HEK293T (cell line): ENCODE results near the gene LTBP1.
"Not testable (repeated sequence)": the region's sequence is repeated elsewhere in the genome, so short reads cannot be mapped to it uniquely, and the experiment has no call there.

Source experiments
- CTCF ChIA-PET: fragments of 350-600 bp; formaldehyde crosslinking; extraction: SDS; loops from one replicate; lab custom pipeline; 2021; ENCODE audit warnings: antibody characterized with exemption, inconsistent platforms; lab: Yijun Ruan, JAX
- POLR2A ChIA-PET: fragments of 350-600 bp; formaldehyde crosslinking; extraction: SDS; loops from one replicate; lab custom pipeline; 2020; ENCODE audit warnings: antibody characterized with exemption, inconsistent platforms; lab: Yijun Ruan, JAX
- DNase-seq: peaks from one replicate; pipeline ENCODE4 v3.0.0; 2012; ENCODE audit warnings: mixed read lengths; ENCODE audit errors: extremely low spot score
- ARNT ChIP-seq: fragments of 450-650 bp; IDR thresholded peaks from 2 replicates; pipeline ENCODE4 v1.6.1; 2017; ENCODE audit warnings: mild to moderate bottlenecking
- BHLHE40 ChIP-seq: fragments of 450-650 bp; IDR thresholded peaks from 2 replicates; pipeline ENCODE4 v1.6.1; 2016; ENCODE audit warnings: mild to moderate bottlenecking, moderate library complexity, borderline replicate concordance
- CTBP1 ChIP-seq: fragments of 450-650 bp; IDR thresholded peaks from 2 replicates; pipeline ENCODE4 v1.6.1; 2016; ENCODE audit warnings: borderline replicate concordance
- ELF4 ChIP-seq: fragments of 450-650 bp; IDR thresholded peaks from 2 replicates; pipeline ENCODE4 v1.6.1; 2017; ENCODE audit warnings: antibody characterized with exemption
- FOXA1 ChIP-seq: fragments of 450-650 bp; IDR thresholded peaks from 2 replicates; pipeline ENCODE4 v1.6.1; 2016; ENCODE audit warnings: mild to moderate bottlenecking
- FOXK2 ChIP-seq: fragments of 450-650 bp; IDR thresholded peaks from 2 replicates; pipeline ENCODE4 v1.6.1; 2016; ENCODE audit warnings: mild to moderate bottlenecking
- FOXM1 ChIP-seq: fragments of 450-650 bp; IDR thresholded peaks from 2 replicates; pipeline ENCODE4 v1.6.1; 2017; ENCODE audit warnings: mild to moderate bottlenecking, borderline replicate concordance
- HDGF ChIP-seq: fragments of 450-650 bp; IDR thresholded peaks from 2 replicates; pipeline ENCODE4 v1.6.1; 2017; ENCODE audit warnings: antibody characterized with exemption, borderline replicate concordance
- L3MBTL2 ChIP-seq: fragments of 450-650 bp; conservative IDR thresholded peaks from 2 replicates; pipeline ENCODE4 v1.6.1; 2016; ENCODE audit warnings: mild to moderate bottlenecking
- LEF1 ChIP-seq: fragments of 450-650 bp; IDR thresholded peaks from 2 replicates; pipeline ENCODE4 v1.6.1; 2017; ENCODE audit warnings: mild to moderate bottlenecking, borderline replicate concordance
- NFRKB ChIP-seq: fragments of 450-650 bp; IDR thresholded peaks from 2 replicates; pipeline ENCODE4 v1.6.1; 2016; ENCODE audit warnings: mild to moderate bottlenecking, moderate library complexity
- SP1 ChIP-seq: fragments of 450-650 bp; IDR thresholded peaks from 2 replicates; pipeline ENCODE4 v1.6.1; 2017
- SUZ12 ChIP-seq: fragments of 450-650 bp; IDR thresholded peaks from 2 replicates; pipeline ENCODE4 v1.6.1; 2016; ENCODE audit warnings: mild to moderate bottlenecking
- TARDBP ChIP-seq: fragments of 450-650 bp; IDR thresholded peaks from 2 replicates; pipeline ENCODE4 v1.6.1; 2016
- ZNF384 ChIP-seq: fragments of 450-650 bp; IDR thresholded peaks from 2 replicates; pipeline ENCODE4 v1.6.1; 2016
- TF ChIP-seq, protein P1 (sequence below): fragments of 450-650 bp; IDR thresholded peaks from 2 replicates; pipeline ENCODE4 v1.6.1; 2016

The LTBP1 gene

DNA sequence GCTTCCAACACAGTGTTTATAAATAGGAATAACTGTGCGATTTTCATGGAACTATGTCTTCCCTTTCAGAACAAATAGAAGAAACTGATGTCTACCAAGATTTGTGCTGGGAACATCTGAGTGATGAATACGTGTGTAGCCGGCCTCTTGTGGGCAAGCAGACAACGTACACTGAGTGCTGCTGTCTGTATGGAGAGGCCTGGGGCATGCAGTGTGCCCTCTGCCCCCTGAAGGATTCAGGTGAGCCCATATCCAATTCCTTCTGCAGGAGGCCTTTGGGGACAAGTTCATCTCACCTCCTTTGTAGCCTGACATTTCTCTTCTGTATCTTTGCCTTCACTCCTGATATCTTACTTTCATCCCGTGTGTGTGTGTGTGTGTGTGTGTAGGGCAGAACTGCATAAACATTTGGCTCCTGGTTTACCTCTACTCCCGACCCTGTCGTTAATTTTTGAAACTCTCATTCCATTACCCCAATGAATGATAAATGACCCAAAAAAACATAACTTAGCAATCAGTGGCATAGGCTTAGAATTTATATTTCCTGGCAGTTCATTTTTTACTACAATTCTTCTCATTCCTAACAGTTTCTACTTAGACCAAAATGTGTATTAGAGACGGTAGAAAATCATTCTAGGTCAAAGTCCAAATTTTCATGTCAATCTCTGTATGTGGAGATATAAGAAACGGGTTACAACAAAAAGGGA, 418.7 kb downstream of the LTBP1 start:
- CTCF ChIA-PET = no interaction called here
- TF ChIP-seq CTBP1 = no peak
- TF ChIP-seq L3MBTL2 = no peak
- no peak for TF ChIP-seq FOXM1
- no peak for TF ChIP-seq ZNF384
- TF ChIP-seq BHLHE40 = no peak
- TF ChIP-seq FOXA1 = no peak
- no peak for TF ChIP-seq FOXK2
- TF ChIP-seq, protein P1, sequence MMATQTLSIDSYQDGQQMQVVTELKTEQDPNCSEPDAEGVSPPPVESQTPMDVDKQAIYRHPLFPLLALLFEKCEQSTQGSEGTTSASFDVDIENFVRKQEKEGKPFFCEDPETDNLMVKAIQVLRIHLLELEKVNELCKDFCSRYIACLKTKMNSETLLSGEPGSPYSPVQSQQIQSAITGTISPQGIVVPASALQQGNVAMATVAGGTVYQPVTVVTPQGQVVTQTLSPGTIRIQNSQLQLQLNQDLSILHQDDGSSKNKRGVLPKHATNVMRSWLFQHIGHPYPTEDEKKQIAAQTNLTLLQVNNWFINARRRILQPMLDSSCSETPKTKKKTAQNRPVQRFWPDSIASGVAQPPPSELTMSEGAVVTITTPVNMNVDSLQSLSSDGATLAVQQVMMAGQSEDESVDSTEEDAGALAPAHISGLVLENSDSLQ = no peak
- no peak for DNase-seq
- POLR2A ChIA-PET = no interaction called here

DNA sequence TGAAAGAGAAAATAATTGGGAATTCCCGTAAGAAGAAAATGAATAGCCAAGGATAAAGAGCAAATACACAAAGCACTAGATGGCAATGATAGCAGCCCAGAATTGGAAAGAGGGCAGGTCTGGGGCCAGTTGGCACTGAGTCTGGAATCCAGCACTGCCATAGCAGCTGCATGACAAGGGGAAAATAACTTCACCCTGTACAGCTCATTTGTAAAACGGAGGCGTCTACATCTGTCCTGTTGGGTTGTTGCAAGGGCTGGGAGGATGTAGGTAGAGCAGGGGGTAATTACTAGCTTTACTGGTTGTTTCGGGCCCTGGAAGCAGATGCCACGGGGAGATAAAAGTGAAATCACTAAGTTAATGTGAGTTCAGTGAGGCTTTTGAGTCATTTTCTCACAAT, 419.7 kb downstream of the LTBP1 start:
- TF ChIP-seq NFRKB = no peak
- no peak for TF ChIP-seq ELF4
- no peak for TF ChIP-seq FOXM1
- no peak for TF ChIP-seq FOXA1
- no peak for TF ChIP-seq ZNF384
- no peak for TF ChIP-seq TARDBP
- TF ChIP-seq ARNT = no peak
- TF ChIP-seq HDGF = no peak
- TF ChIP-seq L3MBTL2 = no peak
- TF ChIP-seq, protein P1 = no peak
- no peak for TF ChIP-seq FOXK2
- TF ChIP-seq BHLHE40 = no peak
- no peak for TF ChIP-seq SUZ12
- no peak for TF ChIP-seq LEF1
- TF ChIP-seq SP1 = no peak
- TF ChIP-seq CTBP1 = no peak
- no peak for DNase-seq
- POLR2A ChIA-PET = no interaction called here
- CTCF ChIA-PET = no interaction called here

GRCh38 chr2:33368524-33368923, 421.8 kb downstream of the LTBP1 start:
- DNase-seq, CTCF ChIA-PET, POLR2A ChIA-PET: not testable (repeated sequence)

- POLR2A ChIA-PET = no interaction called here
- CTCF ChIA-PET = no interaction called here
- no peak for DNase-seq
- TF ChIP-seq HDGF (no peak), L3MBTL2 (no peak), SP1 (no peak), FOXA1 (no peak), NFRKB (no peak), FOXK2 (no peak), FOXM1 (no peak), BHLHE40 (no peak), ARNT (no peak), LEF1 (no peak), TARDBP (no peak), ELF4 (no peak), CTBP1 (no peak)
These were observed 422.4 kb downstream of the LTBP1 start for GRCh38 chr2:33369191-33369590.

- POLR2A ChIA-PET = no interaction called here
- TF ChIP-seq ZNF384 = no peak
- TF ChIP-seq TARDBP = no peak
- TF ChIP-seq SP1 = no peak
- TF ChIP-seq FOXM1 = no peak
- no peak for TF ChIP-seq ARNT
- TF ChIP-seq FOXA1 = no peak
- TF ChIP-seq NFRKB = no peak
- no peak for TF ChIP-seq HDGF
- TF ChIP-seq BHLHE40 = no peak
- no peak for TF ChIP-seq ELF4
- TF ChIP-seq, protein P1 = no peak
- no peak for TF ChIP-seq CTBP1
- TF ChIP-seq SUZ12 = no peak
- no peak for TF ChIP-seq L3MBTL2
- no peak for TF ChIP-seq LEF1
- no peak for TF ChIP-seq FOXK2
- no peak for DNase-seq
- CTCF ChIA-PET = interaction anchor here (0.7 to 1.2 kb wide), 2 partner anchors 214 to 595 kb away, joined by 3 to 4 read pairs; no protein-coding TSS in a partner anchor
These were observed 424.0 kb downstream of the LTBP1 start for GRCh38 chr2:33370636-33371265.

DNA sequence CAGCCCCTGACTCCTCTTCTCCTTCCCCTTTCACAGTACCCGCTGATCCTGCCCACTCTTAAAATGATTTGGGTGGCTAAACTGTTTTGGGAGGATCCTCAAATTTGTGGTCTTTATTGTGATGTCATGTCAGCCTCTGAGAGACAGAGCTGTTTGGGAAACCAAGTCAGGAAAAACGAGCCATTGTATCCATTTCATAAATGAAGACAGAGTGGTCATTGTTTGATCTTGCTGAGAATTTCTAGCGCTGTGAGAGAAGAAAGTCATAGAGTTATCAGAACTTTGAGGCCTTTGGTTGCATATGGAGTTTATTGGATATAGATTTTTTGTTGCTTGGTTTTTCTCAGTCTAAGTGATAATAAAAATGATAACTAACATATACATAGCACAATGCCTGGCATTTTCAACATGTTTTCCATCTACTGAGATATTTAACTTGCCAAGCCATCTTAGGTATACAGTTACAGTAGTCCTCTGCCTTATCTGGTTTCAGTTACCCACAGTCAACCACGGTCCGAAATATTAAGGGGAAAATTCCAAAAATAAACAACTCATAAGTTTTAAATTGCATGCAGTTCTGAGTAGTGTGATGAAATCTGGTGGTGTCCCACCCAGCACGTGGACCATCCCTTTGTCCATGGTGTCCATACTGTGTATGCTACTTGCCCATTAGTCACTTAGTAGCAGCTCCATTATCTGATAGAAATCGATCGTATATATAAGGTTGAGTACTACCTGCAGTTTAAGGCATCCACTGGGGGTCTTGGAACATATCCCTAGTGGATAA, 424.7 kb downstream of the LTBP1 start:
- DNase-seq = no peak
- TF ChIP-seq TARDBP (no peak), LEF1 (no peak), FOXM1 (no peak), FOXK2 (no peak), NFRKB (no peak), ZNF384 (no peak), CTBP1 (no peak), L3MBTL2 (no peak), FOXA1 (no peak), ELF4 (no peak), ARNT (no peak), HDGF (no peak), BHLHE40 (no peak), SUZ12 (no peak)
- TF ChIP-seq, protein P1 = no peak
- ChIA-PET CTCF (interaction anchor here (1.1 to 1.2 kb wide), 3 partner anchors 10 to 598 kb away, joined by 4 to 5 read pairs (median 4); no protein-coding TSS in a partner anchor), POLR2A (no interaction called here)
